ENCODE measurements around the gene CFTR.

CFTR gene

GRCh38 chr7:117565226-117565625 is 85.4 kb downstream of the CFTR start:
- Histone ChIP-seq H3K4me2 (ENCODE audit: low read depth, low read length, poor library complexity, severe bottlenecking) (no peak overlapping the region), H3K79me2 (ENCODE audit: insufficient read depth, low read length) (no peaks in the 10 kb centered on the region), H3K4me3 (ENCODE audit: insufficient read depth, low read length, poor library complexity, severe bottlenecking) (no peak overlapping the region), H3K9ac (ENCODE audit: low read length) (no peak overlapping the region), H4K20me1 (ENCODE audit: low read depth, low read length) (no peaks in the 10 kb centered on the region), H3K9me2 (replicated peaks; ENCODE audit: insufficient read depth, low read length) (no peaks in the 10 kb centered on the region), H3K27me3 (ENCODE audit: low read length) (no peaks in the 10 kb centered on the region), H3K9me3 (ENCODE audit: insufficient read depth, low read length) (no peaks in the 10 kb centered on the region), H2AFZ (ENCODE audit: low read depth, low read length, severe bottlenecking) (no peak overlapping the region), H3K27ac (ENCODE audit: low read depth, low read length) (no peak overlapping the region), H3K36me3 (ENCODE audit: low read length) (no peaks in the 10 kb centered on the region), H3F3A (ENCODE audit: insufficient read depth) (no peaks in the 10 kb centered on the region)
- no peak for TF ChIP-seq CTCF (IDR thresholded peaks at IDR 0.05; ENCODE audit: insufficient read depth, low read length, poor library complexity, severe bottlenecking)
- TF ChIP-seq EZH2phosphoT487 (conservative IDR thresholded peaks at IDR 0.05; ENCODE audit: low read length), result no peak

GRCh38 chr7:117567781-117568180 is 88.0 kb downstream of the CFTR start:
- H3K27ac ChIP-seq (ENCODE audit: low read depth, low read length), result no peak overlapping the region
- no peaks in the 10 kb centered on the region for H3K27me3 ChIP-seq (ENCODE audit: low read length)
- H3K4me3 ChIP-seq (ENCODE audit: insufficient read depth, low read length, poor library complexity, severe bottlenecking), result no peak overlapping the region
- no peaks in the 10 kb centered on the region for H3K36me3 ChIP-seq (ENCODE audit: low read length)
- no peak overlapping the region for H3K9ac ChIP-seq (ENCODE audit: low read length)
- H3K9me2 ChIP-seq (replicated peaks; ENCODE audit: insufficient read depth, low read length), result no peaks in the 10 kb centered on the region
- TF ChIP-seq CTCF (IDR thresholded peaks at IDR 0.05; ENCODE audit: insufficient read depth, low read length, poor library complexity, severe bottlenecking) (no peak), EZH2phosphoT487 (conservative IDR thresholded peaks at IDR 0.05; ENCODE audit: low read length) (no peak)
- H3K9me3 ChIP-seq (ENCODE audit: insufficient read depth, low read length), result no peaks in the 10 kb centered on the region
- H2AFZ ChIP-seq (ENCODE audit: low read depth, low read length, severe bottlenecking), result no peak overlapping the region
- H4K20me1 ChIP-seq (ENCODE audit: low read depth, low read length), result no peaks in the 10 kb centered on the region
- no peaks in the 10 kb centered on the region for H3K79me2 ChIP-seq (ENCODE audit: insufficient read depth, low read length)
- no peak overlapping the region for H3K4me2 ChIP-seq (ENCODE audit: low read depth, low read length, poor library complexity, severe bottlenecking)
- no peaks in the 10 kb centered on the region for H3F3A ChIP-seq (ENCODE audit: insufficient read depth)

GRCh38 chr7:117572856-117573620 is 93.2 kb downstream of the CFTR start:
- H3K4me2 ChIP-seq (ENCODE audit: low read depth, low read length, poor library complexity, severe bottlenecking), result no peak overlapping the region
- no peak overlapping the region for H2AFZ ChIP-seq (ENCODE audit: low read depth, low read length, severe bottlenecking)
- no peak overlapping the region for H3K9ac ChIP-seq (ENCODE audit: low read length)
- H3K79me2 ChIP-seq (ENCODE audit: insufficient read depth, low read length), result no peaks in the 10 kb centered on the region
- TF ChIP-seq EZH2phosphoT487 (conservative IDR thresholded peaks at IDR 0.05; ENCODE audit: low read length), result no peak
- no peak for TF ChIP-seq CTCF (IDR thresholded peaks at IDR 0.05; ENCODE audit: insufficient read depth, low read length, poor library complexity, severe bottlenecking)
- no peaks in the 10 kb centered on the region for H3K9me3 ChIP-seq (ENCODE audit: insufficient read depth, low read length)
- no peak overlapping the region for H3K27ac ChIP-seq (ENCODE audit: low read depth, low read length)
- H3K4me3 ChIP-seq (ENCODE audit: insufficient read depth, low read length, poor library complexity, severe bottlenecking), result no peak overlapping the region
- H4K20me1 ChIP-seq (ENCODE audit: low read depth, low read length), result no peaks in the 10 kb centered on the region
- H3K36me3 ChIP-seq (ENCODE audit: low read length), result no peaks in the 10 kb centered on the region
- H3K9me2 ChIP-seq (replicated peaks; ENCODE audit: insufficient read depth, low read length), result no peaks in the 10 kb centered on the region
- H3F3A ChIP-seq (ENCODE audit: insufficient read depth), result no peaks in the 10 kb centered on the region
- H3K27me3 ChIP-seq (ENCODE audit: low read length), result no peaks in the 10 kb centered on the region
